Measurements from ENCODE around the gene KLHL11. TPM values are rescaled to one million over a fixed set of nuclear protein-coding genes. Genes with fewer than 3 reads are reported as not detected.

KLHL11 gene
- total RNA-seq, 4 donors from 2014 or later, result 7.4 to 10.5 (median 7.7) TPM

DNA sequence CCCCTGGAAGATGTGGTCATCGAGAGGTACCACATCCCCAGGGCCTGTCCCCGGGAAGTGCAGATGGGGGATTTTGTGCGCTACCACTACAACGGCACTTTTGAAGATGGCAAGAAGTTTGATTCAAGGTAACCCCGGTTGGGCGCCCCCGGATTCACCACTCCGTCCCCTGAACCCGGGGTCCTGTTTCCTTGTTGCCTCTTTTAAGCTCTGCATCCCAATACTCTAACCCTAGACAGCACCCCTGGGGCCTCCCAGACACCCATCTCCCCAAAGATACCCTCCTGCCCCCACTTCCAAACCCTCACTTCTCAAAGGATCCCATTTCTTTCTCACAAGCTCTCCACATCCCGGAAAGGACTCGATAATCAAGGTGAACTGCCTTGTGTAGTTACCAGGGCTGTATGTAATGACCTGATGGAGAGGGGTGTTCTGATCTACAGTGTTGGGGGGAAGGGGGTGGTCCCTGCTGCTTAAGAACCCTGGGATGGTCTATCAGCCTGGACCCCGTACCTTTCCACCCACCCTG is 52.0 kb downstream of the KLHL11 start:
- H3K4me3 ChIP-seq, result peak overlapping the region; percentile 63 to 95 (median 82)
- no peak for DNase-seq
- no peaks in the 10 kb centered on the region for H3K9me3 ChIP-seq
- H3K27ac ChIP-seq, result peak overlapping the region in 3 of 4 donors; percentile 64 to 76 (median 68)
- H3K4me1 ChIP-seq, result peaks cover 0 to 38% (median 19%) of the 10 kb centered on the region in 4 donors
- H3K27me3 ChIP-seq, result no peaks in the 10 kb centered on the region
- TF ChIP-seq, protein P1, sequence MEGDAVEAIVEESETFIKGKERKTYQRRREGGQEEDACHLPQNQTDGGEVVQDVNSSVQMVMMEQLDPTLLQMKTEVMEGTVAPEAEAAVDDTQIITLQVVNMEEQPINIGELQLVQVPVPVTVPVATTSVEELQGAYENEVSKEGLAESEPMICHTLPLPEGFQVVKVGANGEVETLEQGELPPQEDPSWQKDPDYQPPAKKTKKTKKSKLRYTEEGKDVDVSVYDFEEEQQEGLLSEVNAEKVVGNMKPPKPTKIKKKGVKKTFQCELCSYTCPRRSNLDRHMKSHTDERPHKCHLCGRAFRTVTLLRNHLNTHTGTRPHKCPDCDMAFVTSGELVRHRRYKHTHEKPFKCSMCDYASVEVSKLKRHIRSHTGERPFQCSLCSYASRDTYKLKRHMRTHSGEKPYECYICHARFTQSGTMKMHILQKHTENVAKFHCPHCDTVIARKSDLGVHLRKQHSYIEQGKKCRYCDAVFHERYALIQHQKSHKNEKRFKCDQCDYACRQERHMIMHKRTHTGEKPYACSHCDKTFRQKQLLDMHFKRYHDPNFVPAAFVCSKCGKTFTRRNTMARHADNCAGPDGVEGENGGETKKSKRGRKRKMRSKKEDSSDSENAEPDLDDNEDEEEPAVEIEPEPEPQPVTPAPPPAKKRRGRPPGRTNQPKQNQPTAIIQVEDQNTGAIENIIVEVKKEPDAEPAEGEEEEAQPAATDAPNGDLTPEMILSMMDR (IDR thresholded peaks at IDR 0.05), result no peak
- no peak for TF ChIP-seq POLR2A (IDR thresholded peaks at IDR 0.05)
- no peaks in the 10 kb centered on the region for H3K36me3 ChIP-seq

- no peaks in the 10 kb centered on the region for H3K36me3 ChIP-seq
- H3K4me1 ChIP-seq, result peaks cover 5 to 44% (median 19%) of the 10 kb centered on the region in 4 donors
- TF ChIP-seq POLR2A (IDR thresholded peaks at IDR 0.05), result no peak
- TF ChIP-seq, protein P1 (IDR thresholded peaks at IDR 0.05), result no peak
- peak within 1 kb of the TSS; percentile 50 to 83 (median 72) for H3K27ac ChIP-seq
- H3K4me3 ChIP-seq, result peak within 1 kb of the TSS; percentile 63 to 95 (median 82)
- H3K27me3 ChIP-seq, result no peaks in the 10 kb centered on the region
- DNase-seq, result peak in 2 of 3 donors; percentile 41 to 75
- no peaks in the 10 kb centered on the region for H3K9me3 ChIP-seq
These were observed 52.7 kb downstream of the KLHL11 start, which contains the start of gene FKBP10 for GRCh38 chr17:41812381-41813151. Gene FKBP10, plus strand, starts transcription at chr17:41813004. Its CDS starts 31 bp downstream, at chr17:41813035.

DNA sequence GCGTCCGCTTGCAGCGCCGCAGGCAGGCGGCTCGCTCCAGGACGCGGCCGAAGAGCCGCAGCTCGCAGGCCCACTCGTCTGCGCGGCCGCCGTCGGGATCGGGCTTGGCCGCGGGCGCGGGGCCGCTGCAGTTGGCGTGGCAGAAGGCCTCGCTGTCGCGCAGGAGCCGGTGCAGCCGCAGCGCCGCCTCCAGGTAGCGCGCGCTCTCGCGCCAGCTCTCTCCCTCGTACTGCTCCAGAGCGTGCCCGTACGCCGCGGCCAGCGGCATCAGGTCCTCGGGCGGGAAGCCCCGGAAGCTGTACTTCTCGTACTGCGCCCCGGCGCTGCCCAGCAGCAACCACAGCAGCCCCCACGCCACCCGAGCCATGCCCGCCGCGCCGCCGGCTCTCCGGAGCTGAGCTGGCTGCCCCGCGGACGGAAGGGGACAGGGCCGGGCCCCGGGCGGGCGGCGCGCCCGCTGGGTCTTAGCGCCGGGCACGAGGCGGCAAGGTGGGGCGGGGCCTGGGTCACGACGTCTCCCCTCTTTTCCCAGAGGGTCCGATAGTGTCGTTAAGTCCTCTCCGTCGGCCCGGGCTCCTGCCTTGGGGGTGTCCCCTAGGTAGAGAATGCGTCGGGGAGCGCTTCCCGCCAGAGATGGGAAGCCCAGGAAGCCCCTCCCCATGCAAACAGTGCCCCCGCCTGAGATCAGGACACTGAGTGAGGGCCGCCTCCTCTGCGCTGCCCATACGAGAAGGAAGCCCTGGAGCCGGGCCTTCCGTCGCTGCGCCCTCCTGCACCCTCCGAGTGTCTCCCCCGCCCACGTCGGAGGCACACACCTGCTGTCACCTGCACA is 53.5 kb downstream of the KLHL11 start, which contains the start of gene P3H4:
Gene P3H4, minus strand, starts transcription at position 401 of the 832 bp plus-strand sequence. Its CDS starts 34 bp downstream, at position 367.
- TF ChIP-seq, protein P1 (IDR thresholded peaks at IDR 0.05), result peak; percentile 42 to 95 (median 80)
- TF ChIP-seq POLR2A (IDR thresholded peaks at IDR 0.05), result peak; percentile 18 to 43
- peak within 1 kb of the TSS; percentile 50 to 83 (median 72) for H3K27ac ChIP-seq
- peak within 1 kb of the TSS; percentile 63 to 95 (median 82) for H3K4me3 ChIP-seq
- no peaks in the 10 kb centered on the region for H3K9me3 ChIP-seq
- peaks cover 8 to 48% (median 19%) of the 10 kb centered on the region in 4 donors for H3K4me1 ChIP-seq
- H3K36me3 ChIP-seq, result no peaks in the 10 kb centered on the region
- DNase-seq, result peak; percentile 70 to 92 (median 91)
- no peaks in the 10 kb centered on the region for H3K27me3 ChIP-seq

GRCh38 chr17:41810659-41811548 is 54.3 kb downstream of the KLHL11 start:
- H3K4me3 ChIP-seq, result peak overlapping the region; percentile 63 to 95 (median 82)
- H3K27me3 ChIP-seq, result no peaks in the 10 kb centered on the region
- H3K36me3 ChIP-seq, result no peaks in the 10 kb centered on the region
- peak in 2 of 3 donors; percentile 55 to 59 for DNase-seq
- no peaks in the 10 kb centered on the region for H3K9me3 ChIP-seq
- TF ChIP-seq POLR2A (IDR thresholded peaks at IDR 0.05), result no peak
- TF ChIP-seq, protein P1 (IDR thresholded peaks at IDR 0.05), result no peak
- peak overlapping the region; percentile 50 to 83 (median 72) for H3K27ac ChIP-seq
- H3K4me1 ChIP-seq, result peaks cover 8 to 53% (median 19%) of the 10 kb centered on the region in 4 donors
